Panc1 (cell line): ENCODE data around the gene HTR2C.

ENCODE experiments used
- CTCF ChIP-seq: fragments of 450-650 bp; IDR thresholded peaks from 2 replicates; pipeline ENCODE4 v1.5.1; 2017; ENCODE audit warnings: mild to moderate bottlenecking
- POLR2AphosphoS5 ChIP-seq: IDR thresholded peaks from 2 replicates; pipeline ENCODE4 v1.6.1; 2012; ENCODE audit warnings: mild to moderate bottlenecking, low read depth, low read length, moderate library complexity

DNA sequence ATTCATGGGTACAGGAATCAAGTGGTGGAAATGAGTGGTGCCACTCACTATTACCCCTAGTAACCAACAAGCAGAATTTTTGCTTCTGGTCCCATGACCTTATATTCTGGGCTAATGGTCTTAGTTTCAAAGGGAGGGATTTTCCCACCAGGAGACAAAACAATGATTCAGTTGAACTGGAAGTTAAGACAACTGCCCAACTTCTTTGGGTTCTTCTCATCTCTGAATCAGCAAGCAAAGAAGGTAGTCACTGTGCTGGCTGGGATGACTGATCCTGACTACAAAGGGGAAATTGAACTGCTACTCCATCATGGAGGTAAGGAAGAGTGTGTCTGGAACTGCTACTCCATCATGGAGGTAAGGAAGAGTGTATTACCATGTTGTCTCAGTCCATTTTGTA, 346.3 kb downstream of the HTR2C start:
- TF ChIP-seq POLR2AphosphoS5 (no peak), CTCF (no peak)
